Glutamatergic neuron (in vitro differentiated cells): ENCODE measurements around the gene PROX2. TPM values are rescaled to one million over a fixed set of nuclear protein-coding genes. Genes with fewer than 3 reads are reported as not detected.

Experiments used
- DNase-seq: peaks from one replicate; pipeline ENCODE4 v3.0.0; 2022
- H3K27ac Mint-ChIP-seq: one replicate; pipeline ENCODE4 v1.8.0; 2020; ENCODE audit warnings: mild to moderate bottlenecking, mixed read lengths, inconsistent platforms; ENCODE audit not compliant: unreplicated experiment
- H3K27me3 Mint-ChIP-seq: one replicate; pipeline ENCODE4 v1.8.0; 2020; ENCODE audit warnings: mild to moderate bottlenecking, moderate library complexity, mixed read lengths, inconsistent platforms; ENCODE audit not compliant: unreplicated experiment
- H3K36me3 Mint-ChIP-seq: one replicate; pipeline ENCODE4 v1.8.0; 2020; ENCODE audit warnings: mild to moderate bottlenecking, mixed read lengths, inconsistent platforms; ENCODE audit not compliant: unreplicated experiment
- H3K4me1 Mint-ChIP-seq: one replicate; pipeline ENCODE4 v1.8.0; 2020; ENCODE audit warnings: mild to moderate bottlenecking, low read depth, mixed read lengths, inconsistent platforms; ENCODE audit not compliant: unreplicated experiment
- H3K4me3 Mint-ChIP-seq: one replicate; pipeline ENCODE4 v1.8.0; 2020; ENCODE audit warnings: mild to moderate bottlenecking, mixed read lengths, inconsistent platforms; ENCODE audit not compliant: unreplicated experiment
- H3K9me3 Mint-ChIP-seq: one replicate; pipeline ENCODE4 v1.8.0; 2020; ENCODE audit warnings: mild to moderate bottlenecking, moderate library complexity, mixed read lengths, inconsistent platforms; ENCODE audit not compliant: unreplicated experiment
- CTCF ChIP-seq: fragments of 200-600 bp; sonication (generic); IDR thresholded peaks from one replicate; pipeline ENCODE4 v1.5.0; 2021; ENCODE audit not compliant: partially characterized antibody, unreplicated experiment
- total RNA-seq: library from RNA; stranded (reverse); fragmentation: NEBNext Ultra II Directional; extraction: Animal tissue kit (Norgen Biotek cat#: 25700); gene quantifications from one replicate; pipeline ENCODE4 v1.2.1, GENCODE V29; 2021; ENCODE audit not compliant: unreplicated experiment

PROX2 gene
- total RNA-seq, 1 donor from 2014 or later: not detected

GRCh38 chr14:74898083-74898482 is 22.1 kb upstream of the PROX2 start:
- Mint-ChIP-seq H3K4me1 (no peaks in the 10 kb centered on the region), H3K36me3 (peaks cover 12% of the 10 kb centered on the region), H3K4me3 (no peak overlapping the region), H3K27ac (no peak overlapping the region), H3K9me3 (peaks cover 6% of the 10 kb centered on the region), H3K27me3 (peaks cover 3% of the 10 kb centered on the region)
- no peak for TF ChIP-seq CTCF
- no peak for DNase-seq

- Mint-ChIP-seq H3K27ac (no peak overlapping the region), H3K4me1 (no peaks in the 10 kb centered on the region), H3K36me3 (peaks cover 12% of the 10 kb centered on the region), H3K4me3 (no peak overlapping the region), H3K9me3 (peaks cover 4% of the 10 kb centered on the region), H3K27me3 (peaks cover 2% of the 10 kb centered on the region)
- TF ChIP-seq CTCF: no peak
- no peak for DNase-seq
Observed at GRCh38 chr14:74897642-74898041, 21.7 kb upstream of the PROX2 start.

GRCh38 chr14:74896400-74896799 is 20.5 kb upstream of the PROX2 start:
- Mint-ChIP-seq H3K9me3 (peaks cover 4% of the 10 kb centered on the region), H3K27ac (peak overlapping the region; percentile 10), H3K27me3 (no peaks in the 10 kb centered on the region), H3K4me3 (no peak overlapping the region), H3K36me3 (peaks cover 12% of the 10 kb centered on the region), H3K4me1 (no peaks in the 10 kb centered on the region)
- no peak for DNase-seq
- no peak for TF ChIP-seq CTCF

GRCh38 chr14:74893614-74894091 is 17.7 kb upstream of the PROX2 start:
- TF ChIP-seq CTCF: no peak
- Mint-ChIP-seq H3K4me3 (no peak overlapping the region), H3K27me3 (peaks cover 1% of the 10 kb centered on the region), H3K27ac (no peak overlapping the region), H3K9me3 (no peaks in the 10 kb centered on the region), H3K4me1 (no peaks in the 10 kb centered on the region), H3K36me3 (no peaks in the 10 kb centered on the region)
- no peak for DNase-seq

GRCh38 chr14:74892745-74893144 is 16.8 kb upstream of the PROX2 start:
- no peak overlapping the region for H3K27ac Mint-ChIP-seq
- TF ChIP-seq CTCF: no peak
- no peak overlapping the region for H3K4me3 Mint-ChIP-seq
- H3K9me3 Mint-ChIP-seq: no peaks in the 10 kb centered on the region
- no peaks in the 10 kb centered on the region for H3K4me1 Mint-ChIP-seq
- DNase-seq: no peak
- peaks cover 1% of the 10 kb centered on the region for H3K27me3 Mint-ChIP-seq
- no peaks in the 10 kb centered on the region for H3K36me3 Mint-ChIP-seq
